GM15510 (cell line): ENCODE measurements around the gene LAMTOR3.

Source experiments
- POLR2A ChIP-seq: IDR thresholded peaks from 3 replicates; pipeline ENCODE4 v1.6.1; 2011; ENCODE audit warnings: borderline replicate concordance; ENCODE audit not compliant: insufficient read length; ENCODE audit errors: extremely low read depth

The LAMTOR3 gene

DNA sequence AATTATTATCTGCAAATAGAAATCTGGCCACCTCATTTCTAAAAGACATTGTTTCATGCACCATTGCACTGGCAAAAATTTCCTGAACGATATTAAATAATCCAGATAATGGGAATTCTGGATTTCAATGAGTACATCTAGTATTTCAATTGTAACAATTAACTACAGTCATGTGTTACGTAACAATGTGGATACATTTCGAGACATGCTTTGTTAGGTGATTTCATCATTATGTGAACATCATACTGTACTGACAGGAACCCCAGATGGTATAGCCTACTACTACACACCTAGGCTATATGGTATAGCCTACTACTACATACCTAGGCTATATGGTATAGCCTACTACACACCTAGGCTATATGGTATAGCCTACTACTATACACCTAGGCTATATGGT lies 14.8 kb downstream of the LAMTOR3 start:
- no peak for TF ChIP-seq POLR2A

DNA sequence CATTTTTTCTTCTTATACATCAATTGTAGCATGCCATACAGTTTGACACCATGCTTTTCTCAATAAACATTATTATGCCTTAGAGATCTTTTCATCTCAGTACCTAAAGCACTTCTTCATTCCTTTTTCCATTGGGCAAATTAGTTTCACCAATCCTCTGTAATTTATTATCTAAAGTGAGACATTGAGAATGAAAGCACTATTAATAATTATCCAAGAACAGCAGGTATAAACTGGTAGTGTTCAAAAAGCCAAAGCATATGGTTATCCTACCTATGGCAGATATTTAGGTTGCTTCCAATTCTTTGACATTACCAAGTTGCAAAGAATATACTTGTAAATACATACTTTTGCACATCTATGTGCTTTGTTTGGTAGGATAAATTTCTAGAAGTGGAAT lies 15.6 kb downstream of the LAMTOR3 start:
- no peak for TF ChIP-seq POLR2A

DNA sequence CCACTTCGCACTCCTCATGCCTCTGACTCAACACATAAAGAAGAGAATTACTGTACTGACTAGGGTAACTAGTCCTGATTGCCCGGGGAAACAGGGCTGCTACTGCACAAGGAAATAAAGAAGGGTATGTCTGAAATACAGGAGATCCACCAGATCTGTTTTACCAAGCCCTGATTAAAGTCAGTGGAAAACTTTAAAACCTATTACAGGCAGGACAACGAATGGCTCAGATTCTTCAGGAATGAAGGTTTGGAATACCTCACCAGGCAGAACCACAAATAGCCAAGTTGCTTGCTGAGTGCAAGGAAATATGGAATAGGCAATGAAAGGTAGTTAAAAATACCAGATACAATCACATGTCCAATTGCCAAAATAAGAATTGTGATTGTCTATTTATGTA lies 17.3 kb downstream of the LAMTOR3 start:
- no peak for TF ChIP-seq POLR2A

DNA sequence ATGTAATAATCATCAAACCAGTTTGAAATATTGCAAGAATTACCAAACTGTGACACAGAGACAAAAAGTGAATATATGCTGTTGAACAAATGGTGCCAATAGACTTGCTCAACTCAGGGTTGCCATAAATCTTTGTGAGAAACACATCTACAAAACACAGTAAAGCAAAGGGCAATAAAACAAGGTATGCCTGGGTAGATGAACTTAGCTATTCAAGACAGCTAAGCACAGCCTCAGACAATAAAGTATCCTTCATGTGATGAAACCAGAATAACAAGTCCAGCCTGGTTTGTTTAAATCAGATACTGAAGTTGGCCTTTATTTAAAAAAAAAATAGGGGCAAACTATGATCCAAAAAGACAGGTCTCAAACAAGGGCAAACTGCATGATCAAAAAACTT lies 19.2 kb downstream of the LAMTOR3 start:
- TF ChIP-seq POLR2A = no peak

DNA sequence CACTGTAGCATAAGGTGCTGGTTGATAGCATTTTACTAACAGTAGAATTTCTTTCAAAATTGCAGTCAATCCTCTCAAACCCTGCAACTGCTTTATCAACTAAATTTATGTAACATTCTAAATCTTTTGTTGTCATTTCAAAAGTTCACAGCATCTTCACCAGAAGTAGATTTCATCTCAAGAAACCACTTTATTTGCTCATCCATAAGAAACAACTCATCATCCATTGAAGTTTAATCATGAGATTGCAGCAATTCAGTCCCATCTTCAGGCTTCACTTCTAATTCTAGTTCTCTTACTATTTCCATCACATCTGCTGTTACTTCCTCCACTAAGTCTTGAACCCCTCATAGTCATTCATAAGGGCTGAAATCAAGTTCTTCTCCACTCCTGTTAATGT lies 21.7 kb downstream of the LAMTOR3 start:
- TF ChIP-seq POLR2A = no peak

DNA sequence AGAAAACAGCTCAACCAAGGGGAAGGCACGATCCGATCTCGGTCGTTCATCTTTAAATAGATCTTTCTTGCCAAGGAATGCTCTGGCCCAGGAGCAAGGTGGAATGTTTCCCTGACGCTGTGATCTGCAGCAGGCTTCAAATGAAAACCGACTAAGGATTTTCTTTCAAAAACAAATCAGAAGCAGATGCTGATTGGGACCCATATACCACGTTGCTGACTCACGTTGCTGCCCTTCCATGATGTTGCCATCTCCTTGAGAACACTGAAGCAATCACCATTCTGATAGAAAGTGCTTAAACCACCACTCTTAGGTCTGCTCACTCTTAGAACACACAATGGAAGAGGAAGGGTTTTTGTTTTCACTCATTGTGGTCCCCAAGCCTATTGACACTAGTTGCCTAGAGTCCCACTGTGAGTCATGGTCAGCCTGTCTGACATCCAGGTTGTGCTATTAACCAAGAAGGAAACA lies 26.1 kb downstream of the LAMTOR3 start:
- TF ChIP-seq POLR2A = no peak

DNA sequence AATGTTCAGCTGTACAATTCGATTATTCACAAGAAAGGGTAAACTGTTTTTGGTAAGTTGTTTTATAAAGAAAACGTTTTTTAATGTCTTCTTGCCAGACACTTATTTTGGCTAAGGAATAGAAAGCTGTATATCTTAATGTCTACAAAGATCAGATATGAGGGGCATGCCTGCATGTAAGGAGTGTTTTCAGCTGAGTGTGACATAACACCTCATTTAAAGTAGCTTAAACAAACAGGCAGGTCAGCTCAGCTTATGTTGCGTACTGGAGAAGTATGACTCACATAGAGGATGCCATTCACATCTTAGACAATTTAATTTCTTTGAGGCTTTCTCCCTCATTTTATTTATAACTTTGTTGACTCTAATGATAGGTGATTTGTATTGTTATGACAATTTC lies 30.4 kb downstream of the LAMTOR3 start:
- no peak for TF ChIP-seq POLR2A

DNA sequence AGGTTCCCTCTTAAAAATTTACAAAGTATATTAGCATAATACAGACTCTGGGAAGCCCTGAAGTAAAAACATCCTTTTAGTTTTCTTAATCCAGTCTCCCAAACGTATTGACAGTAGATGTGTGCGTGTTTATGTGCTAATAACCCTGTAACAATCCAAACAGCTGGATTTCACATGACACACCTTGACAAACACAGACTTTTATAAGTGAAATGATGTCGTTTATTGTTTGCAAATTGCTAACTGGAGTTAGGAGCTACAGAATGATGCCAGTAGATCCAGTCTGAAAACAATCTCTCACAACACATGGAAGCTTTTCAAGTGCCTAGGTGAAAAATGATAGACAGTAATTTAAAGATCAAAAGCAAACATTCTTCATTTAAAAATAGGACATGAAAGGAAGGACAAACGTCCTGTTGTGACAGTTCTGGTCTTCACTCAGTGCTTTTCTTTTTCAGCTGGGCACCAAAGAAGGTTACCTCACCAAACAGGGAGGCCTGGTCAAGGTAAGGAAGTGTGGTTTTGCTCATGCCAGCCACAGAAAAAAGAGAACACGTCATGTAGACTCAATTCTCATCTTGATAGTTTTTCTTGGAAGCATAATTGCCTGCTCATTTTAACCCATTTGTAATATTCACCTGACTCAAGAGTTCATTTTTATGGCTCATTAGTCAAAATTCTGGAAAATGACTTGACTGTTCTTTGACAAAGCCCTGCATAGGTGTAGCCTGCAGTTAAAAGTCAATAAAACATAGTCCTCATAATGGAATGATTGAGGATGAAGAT lies 32.9 kb downstream of the LAMTOR3 start:
- no peak for TF ChIP-seq POLR2A

DNA sequence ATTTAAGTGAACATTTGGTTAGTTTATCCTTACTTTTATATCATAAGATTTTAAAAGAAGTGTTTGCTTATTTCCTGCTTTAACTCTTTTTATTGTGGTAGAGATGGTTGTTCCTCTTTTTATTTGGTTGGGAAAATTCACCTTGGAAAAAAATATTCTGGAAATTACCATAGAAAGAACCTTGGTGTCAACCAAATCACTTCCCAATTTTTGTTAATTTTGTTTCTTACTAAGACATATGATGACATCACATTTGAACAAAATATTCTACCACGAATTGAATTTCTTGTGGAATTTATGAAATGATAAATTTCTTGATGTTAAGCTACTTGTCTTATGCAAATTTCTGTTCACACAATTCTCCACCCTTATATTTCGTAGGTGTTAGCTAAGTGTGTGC lies 33.7 kb downstream of the LAMTOR3 start:
- TF ChIP-seq POLR2A = no peak

DNA sequence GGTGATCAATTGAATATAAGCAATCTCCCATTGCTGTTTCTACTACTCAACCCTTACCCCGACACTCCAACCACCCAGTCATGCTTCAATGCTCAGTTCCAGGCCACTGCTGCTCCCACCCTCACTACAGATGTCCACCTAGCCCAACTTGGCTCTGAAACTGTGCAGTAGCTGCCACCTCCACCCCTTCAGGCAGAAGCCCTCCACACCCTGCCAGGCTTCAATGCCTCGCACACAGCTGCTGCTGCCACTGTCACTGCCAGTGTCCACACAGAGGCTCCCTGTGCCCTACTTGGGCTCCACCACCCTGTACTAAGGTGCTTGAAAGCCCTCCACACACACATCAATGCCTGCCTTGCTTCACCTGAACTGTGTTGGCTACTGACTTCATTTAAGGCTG lies 34.6 kb downstream of the LAMTOR3 start:
- no peak for TF ChIP-seq POLR2A

DNA sequence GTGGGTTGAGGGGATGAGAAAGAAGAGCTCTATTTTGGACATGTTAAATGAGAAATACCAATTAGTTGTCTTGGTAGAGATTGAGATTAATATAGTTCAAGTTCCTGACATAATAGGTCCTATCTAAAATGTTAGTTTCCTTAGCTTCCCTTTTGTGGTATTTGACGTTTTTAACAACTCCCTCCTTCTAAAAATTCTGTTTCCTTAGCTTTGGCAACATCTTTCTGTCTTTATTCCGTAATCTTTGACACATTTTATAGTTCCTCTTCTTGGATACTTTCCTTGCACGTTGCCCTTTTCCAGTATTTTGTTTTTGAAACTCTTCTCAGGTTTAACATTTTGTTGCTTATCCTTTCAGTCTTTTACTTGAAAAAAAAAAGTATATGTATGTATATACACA lies 36.9 kb downstream of the LAMTOR3 start:
- TF ChIP-seq POLR2A = no peak

DNA sequence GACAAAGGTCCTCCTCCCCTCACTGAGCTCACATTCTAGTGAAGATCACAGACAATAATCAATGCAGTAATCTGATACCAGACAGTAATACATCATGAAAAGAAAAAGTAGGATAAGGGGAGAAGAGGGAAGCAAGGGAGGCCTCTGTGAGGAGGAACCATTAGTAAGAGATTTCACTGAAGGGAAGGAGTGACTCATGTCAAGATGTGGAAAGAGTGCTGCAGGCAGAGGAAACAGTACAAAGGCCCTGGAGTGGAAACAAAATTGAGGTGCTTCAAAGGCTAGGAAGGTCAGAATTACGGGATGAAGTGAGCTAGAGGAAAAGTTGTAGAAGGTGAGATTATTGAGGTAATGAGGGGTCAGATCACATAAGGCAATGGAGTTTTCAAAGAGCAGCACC lies 38.1 kb downstream of the LAMTOR3 start:
- no peak for TF ChIP-seq POLR2A

DNA sequence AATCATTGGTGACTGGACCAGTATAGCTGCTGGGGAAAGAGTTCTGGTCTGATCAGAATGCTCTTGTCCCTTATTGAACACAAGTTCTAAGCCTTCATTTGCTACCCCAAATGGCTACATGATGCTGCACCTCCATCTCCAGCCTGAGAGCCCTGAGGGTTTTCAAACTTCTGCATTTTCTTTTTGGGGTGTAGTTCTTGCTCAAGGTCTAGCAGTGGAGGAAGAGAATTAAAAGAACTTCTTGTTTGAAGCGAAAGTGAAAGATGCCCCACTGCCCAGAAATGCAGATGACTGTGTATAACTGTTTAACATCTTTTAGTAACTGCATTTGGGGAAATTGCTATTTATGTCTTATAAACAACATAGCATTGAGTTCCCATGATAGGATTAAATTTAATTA lies 38.5 kb downstream of the LAMTOR3 start:
- TF ChIP-seq POLR2A = no peak

DNA sequence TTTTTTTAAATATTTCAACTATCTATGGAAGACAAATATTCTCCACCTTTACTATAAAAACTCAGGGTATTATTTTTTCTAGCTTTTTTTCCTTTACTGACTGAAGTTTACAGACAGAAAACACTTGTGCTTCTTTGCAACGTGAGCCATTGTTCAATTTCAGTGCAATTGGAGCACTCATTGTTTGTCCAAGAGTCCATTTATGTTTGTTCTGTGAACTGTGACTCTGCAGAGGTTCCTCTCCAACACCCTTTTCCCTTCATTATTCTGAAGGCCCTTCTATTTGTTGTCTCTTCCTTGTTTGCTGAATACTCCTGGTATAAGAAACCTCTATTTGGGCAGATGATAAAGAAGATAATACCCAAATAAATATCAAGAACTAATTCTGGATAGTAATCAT lies 40.2 kb downstream of the LAMTOR3 start:
- no peak for TF ChIP-seq POLR2A

DNA sequence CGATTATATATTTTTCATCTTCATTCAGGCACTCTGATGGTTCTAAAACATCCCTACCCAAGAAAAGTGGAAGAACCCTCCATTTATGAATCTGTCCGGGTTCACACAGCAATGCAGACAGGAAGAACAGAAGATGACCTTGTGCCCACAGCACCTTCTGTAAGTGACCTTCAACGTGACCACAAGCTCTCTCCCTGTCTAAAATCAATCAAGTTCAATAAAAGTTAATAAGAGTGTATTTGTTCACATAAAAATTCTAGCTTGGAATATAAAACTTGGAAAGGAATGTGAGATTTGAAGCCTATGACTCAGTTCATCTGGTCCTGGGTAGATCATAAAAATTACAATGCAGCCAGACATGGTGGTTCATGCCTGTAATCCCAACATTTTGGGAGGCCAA lies 41.0 kb downstream of the LAMTOR3 start:
- no peak for TF ChIP-seq POLR2A

DNA sequence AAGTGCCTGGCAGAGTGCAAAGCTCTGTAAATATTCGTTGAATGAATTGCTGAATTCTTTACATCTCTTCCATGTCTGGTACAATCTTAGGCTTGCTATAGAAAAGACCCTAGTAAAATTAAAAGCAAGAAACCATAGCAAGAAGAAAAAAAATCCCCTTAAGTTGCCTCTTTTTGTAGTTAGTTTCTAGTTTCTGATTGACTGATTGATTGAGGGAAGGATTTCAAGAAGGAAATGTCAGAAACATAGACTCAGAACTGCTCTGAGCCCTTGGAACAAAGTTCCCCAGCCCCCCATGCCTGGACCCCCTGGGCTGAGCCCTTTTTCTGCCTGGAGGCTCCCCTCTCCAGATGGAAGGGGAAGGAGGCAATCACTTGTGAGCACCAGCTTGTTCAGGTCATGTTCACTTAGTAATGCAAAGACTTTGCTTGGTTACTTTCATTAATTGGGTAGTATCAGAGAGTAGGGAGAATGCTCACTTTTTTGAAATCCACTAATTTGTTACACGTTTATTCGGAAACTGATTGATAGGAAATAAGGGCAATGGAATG lies 42.0 kb downstream of the LAMTOR3 start:
- no peak for TF ChIP-seq POLR2A
